GM18499 (cell line): Measurements from ENCODE around the gene OOSP1.
"Not testable (repeated sequence)": the region's sequence is repeated elsewhere in the genome, so short reads cannot be mapped to it uniquely, and the experiment has no call there.

Source experiments
- ATAC-seq: cut with Tn5 transposase; IDR thresholded peaks from one replicate; pipeline ENCODE4 v1.9.1; 2021; ENCODE audit warnings: moderate number of reproducible peaks; ENCODE audit not compliant: insufficient read depth, unreplicated experiment

OOSP1 gene

GRCh38 chr11:59957094-59957493, 18.9 kb downstream of the OOSP1 start:
- no peak for ATAC-seq

DNA sequence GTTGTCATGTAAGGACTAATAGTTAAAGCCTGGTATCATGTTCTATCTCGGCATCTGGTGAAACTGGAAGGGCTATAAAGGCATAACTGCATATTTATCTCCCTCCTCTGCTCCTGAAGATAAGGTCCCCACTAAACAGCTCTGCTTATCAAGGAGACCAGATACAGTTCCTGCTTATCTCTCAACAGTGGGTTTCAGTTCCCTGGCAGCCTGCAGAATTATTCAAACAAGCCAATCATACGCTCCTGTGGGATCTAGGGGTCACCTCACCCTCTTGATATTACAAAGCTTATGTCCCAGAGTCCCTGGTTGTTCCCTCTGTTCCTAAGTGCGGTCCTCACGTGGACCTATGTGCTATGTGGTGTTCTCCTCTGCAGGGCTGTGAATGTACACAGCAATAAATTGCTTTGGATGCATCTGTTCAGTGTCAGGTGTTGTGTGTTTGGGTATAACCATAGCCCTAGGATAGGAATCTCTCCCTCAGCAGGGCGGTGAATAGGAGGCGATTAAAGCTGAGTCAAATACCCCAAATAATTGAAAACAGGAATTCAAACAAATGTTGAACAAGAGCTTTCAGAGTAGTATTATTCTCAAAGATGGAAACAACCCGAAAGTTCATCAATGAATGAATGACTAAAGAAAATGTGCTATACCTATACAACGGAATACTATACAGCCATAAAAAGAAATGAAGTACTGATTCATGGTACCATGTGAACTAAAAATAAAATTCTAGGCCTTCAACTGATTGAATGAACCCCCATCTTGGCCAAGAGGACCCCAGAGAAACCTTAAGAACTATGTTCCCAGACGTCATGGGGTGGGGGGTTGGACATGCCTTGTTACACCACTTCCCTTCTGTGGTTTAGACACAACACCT, 22.5 kb downstream of the OOSP1 start:
- no peak for ATAC-seq

GRCh38 chr11:59962107-59962482, 23.9 kb downstream of the OOSP1 start:
- no peak for ATAC-seq

- ATAC-seq: no peak
Measured at GRCh38 chr11:59963733-59964132, 25.5 kb downstream of the OOSP1 start, which contains the start of gene OOSP4A. TSS of gene OOSP4A (plus strand) at chr11:59964033. CDS start at chr11:59964033, 0 bp downstream.

DNA sequence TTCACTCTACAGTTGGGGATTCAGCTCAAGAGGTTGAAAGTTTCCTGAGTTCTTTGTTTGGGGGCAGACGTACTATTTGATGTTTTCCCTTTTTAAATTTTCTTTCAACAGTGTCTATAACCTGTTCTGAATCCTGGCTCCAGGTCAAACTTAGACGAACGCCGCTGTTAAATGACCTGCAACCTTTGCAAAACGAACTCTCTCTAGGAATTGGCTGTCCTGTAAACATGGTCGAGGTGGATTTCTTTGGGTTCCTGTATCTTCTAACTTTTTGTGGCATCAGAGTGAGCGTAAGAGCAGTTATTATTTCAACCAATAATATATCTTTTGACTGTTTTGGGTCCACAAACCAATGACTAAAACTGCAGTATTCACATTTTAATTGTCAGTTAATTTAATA, 27.2 kb downstream of the OOSP1 start:
- ATAC-seq: no peak

GRCh38 chr11:59966201-59966600, 28.0 kb downstream of the OOSP1 start:
- ATAC-seq: no peak

DNA sequence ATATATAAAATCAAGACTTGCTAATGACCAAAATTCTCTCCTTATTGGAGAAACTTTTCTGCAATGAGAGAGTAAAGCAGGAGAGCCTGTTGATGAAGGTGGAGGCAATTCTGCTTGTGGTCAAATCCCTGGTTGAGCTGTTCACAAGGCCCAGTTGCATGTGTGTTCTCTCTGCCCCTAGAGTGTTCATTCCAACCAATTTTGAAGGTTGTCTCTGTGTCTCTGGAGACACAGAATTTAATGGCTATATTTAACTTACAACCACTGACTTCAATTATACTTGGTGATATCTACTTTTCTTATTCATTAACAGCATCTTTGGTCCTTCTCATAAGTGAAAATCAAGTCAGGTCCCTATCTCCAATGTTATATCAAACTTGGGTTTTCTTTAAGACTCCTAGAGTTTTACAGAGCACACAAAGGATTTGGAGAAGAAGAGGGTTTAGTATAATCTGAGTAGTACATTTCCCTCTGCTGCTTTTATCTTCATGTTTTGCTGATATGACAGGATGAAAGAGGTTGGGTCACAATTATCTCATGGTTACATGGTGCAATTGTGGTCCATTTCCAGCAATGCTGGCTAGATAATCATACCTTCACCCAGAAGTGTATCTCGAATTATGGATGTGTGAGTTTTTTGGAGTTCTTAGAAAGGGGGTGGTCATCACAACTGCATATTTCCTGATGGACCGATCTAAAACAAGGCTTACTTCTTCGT, 29.6 kb downstream of the OOSP1 start:
- ATAC-seq: no peak

DNA sequence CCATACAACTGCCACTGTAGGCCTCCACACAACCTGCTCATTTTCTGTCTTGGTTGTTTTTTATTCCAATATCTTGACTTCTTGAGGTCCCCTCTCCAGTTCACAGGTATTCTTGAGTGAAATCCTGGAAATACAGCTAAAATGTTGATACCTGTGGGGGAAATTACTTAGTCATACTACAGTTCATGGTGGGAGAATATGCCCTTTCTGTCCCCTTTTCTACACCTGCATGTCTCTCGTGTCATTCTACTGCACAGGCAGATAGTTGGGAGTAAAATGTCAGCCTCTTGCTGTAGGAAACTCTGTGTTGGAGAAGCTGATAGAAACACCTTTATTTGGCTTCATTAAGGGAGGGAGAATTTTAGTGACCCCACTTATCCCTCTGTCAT, 30.2 kb downstream of the OOSP1 start:
- ATAC-seq: no peak

GRCh38 chr11:59973097-59973496, 34.9 kb downstream of the OOSP1 start:
- no peak for ATAC-seq

- ATAC-seq: no peak
Measured at GRCh38 chr11:59981106-59981770, 43.0 kb downstream of the OOSP1 start.

DNA sequence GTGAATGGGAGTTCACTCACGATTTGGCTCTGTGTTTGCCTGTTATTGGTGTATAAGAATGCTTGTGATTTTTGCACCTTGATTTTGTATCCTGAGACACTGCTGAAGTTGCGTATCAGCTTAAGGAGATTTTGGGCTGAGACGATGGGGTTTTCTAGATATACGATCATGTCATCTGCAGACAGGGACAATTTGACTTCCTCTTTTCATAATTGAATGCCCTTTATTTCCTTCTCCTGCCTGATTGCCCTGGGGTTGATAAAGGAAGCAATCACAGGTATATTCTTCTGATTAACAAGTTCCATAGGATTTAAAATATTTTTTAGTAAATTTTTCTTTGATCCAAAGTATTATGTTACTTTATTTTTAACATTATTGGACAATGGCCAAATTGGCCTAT, 43.8 kb downstream of the OOSP1 start:
- not testable (repeated sequence) for ATAC-seq

DNA sequence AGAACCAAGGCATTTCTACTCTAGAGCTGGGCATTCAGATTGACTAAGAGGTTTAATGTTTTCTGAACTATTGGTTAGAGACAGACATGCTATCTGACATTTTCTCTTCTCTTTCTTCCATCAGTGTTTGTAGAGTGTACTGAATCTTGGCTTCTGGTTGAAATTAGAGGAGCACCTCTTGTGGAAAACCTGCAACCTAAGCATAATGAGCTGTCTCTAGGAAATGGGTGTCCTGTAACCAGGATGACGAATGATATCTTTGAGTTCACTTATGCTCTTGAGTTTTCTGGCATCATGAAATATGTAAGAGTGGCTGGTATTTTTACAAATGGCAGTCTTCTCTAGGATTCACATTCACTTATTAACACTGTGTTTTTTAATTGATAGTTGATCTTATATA, 45.0 kb downstream of the OOSP1 start:
- ATAC-seq: no peak

DNA sequence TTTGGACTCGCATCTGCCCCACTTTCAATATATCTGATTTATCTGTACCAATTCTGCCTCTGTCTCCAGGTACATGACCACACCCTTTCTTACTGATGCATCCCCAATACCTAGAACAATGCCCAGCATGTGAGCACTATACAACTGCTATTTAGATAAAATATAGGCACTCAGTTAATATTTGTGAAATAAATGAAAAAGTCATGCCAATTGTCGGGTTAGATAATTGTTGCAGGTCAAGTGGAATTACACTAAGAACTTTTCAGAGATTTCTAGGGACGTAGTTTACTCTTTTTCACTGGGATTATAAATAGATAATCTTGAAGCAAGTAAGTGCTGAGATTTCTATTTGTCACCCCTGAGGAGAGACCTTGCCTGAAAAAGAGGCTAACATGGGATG, 46.1 kb downstream of the OOSP1 start:
- ATAC-seq: no peak

GRCh38 chr11:59990421-59990820, 52.2 kb downstream of the OOSP1 start:
- no peak for ATAC-seq

DNA sequence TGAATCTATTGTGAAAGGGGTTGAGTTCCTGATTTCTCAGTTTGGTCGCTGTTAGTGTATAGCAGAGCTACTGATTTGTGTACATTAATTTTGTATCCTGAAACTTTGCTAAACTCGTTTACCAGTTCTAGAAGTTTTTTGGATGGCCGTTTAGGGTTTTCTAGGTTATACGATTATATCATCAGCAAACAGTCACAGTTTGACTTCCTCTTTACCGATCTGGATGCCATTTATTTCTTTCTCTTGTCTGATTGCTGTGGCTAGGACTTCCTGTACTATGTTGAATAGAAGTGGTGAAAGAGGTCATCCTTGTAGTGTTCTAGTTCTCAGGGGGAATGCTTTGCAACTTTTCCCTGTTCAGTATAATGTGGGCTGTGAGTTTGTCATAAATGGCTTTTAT, 54.2 kb downstream of the OOSP1 start:
- no peak for ATAC-seq

GRCh38 chr11:59997800-59998199, 59.6 kb downstream of the OOSP1 start:
- no peak for ATAC-seq

- no peak for ATAC-seq
Measured at GRCh38 chr11:59999691-60000090, 61.5 kb downstream of the OOSP1 start.

- no peak for ATAC-seq
Measured at GRCh38 chr11:60003729-60004128, 65.5 kb downstream of the OOSP1 start.

DNA sequence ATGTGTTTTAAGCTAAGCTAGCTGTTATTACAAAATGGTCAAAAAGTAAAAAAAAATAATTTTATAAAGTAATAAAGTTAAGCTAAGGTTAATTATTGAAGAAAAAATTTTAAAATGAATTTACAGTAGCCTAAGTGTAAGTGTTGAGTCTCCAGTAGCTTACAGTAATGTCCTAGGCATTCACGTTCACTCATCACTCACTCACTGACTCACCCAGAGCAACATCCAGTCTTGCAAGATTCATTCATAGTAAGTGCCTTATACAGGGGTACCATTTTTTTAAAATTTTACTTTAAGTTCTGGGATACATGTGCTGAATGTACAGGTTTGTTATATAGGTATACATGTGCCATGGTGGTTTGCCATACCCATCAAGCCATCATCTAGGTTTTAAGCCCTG, 67.1 kb downstream of the OOSP1 start:
- no peak for ATAC-seq
